Stimulated activated CD8-positive, alpha-beta memory T cell treated with anti-CD3 and anti-CD28 coated beads, Interleukin-4, amount 100 ng/mL, for 24 hours (primary cell): Measurements from ENCODE around the gene CTDSP2.

ENCODE experiments used
- DNase-seq: peaks from one replicate; pipeline ENCODE4 v3.0.0-alpha.2; 2020; ENCODE audit warnings: low read depth

The CTDSP2 gene

DNA sequence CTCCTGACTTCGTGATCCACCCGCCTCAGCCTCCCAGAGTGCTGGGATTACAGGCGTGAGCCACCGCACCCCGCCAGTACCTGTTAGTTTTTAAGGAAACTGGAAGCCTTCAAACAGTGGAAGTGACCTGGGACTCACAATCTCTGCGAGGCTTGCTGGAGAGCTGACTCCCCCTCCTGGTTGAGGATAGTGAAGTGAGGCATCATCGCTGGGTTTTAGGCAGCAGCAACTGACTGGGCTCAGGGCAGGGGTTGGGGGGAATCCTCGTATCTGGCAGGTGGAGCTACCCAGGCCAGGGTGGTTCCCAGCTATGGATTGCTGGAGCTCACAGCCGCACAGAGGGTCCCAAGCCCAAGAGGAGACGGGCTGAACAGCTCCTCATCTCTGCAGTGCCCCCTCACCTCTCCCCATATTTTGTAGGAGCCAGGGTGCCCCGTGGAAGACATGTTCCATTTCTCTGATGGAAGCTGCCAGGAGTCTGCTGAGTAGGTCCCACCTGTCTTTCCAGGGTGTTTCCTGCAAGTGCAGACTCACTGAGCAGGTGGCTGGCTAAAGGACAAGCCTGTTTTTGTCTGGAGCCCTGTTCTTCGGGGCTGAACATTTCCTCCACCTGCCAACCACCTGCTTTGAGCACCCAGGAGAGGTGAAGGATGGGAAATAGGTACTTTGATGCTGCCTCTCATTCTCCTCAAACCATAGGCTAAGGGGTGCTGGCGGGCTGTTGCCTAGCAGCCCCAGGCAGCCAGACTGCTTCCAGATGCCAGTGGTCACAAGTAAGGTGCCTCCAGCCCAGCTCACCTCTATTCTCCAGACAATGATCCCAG is 31.1 kb downstream of the CTDSP2 start:
- DNase-seq, result no peak

DNA sequence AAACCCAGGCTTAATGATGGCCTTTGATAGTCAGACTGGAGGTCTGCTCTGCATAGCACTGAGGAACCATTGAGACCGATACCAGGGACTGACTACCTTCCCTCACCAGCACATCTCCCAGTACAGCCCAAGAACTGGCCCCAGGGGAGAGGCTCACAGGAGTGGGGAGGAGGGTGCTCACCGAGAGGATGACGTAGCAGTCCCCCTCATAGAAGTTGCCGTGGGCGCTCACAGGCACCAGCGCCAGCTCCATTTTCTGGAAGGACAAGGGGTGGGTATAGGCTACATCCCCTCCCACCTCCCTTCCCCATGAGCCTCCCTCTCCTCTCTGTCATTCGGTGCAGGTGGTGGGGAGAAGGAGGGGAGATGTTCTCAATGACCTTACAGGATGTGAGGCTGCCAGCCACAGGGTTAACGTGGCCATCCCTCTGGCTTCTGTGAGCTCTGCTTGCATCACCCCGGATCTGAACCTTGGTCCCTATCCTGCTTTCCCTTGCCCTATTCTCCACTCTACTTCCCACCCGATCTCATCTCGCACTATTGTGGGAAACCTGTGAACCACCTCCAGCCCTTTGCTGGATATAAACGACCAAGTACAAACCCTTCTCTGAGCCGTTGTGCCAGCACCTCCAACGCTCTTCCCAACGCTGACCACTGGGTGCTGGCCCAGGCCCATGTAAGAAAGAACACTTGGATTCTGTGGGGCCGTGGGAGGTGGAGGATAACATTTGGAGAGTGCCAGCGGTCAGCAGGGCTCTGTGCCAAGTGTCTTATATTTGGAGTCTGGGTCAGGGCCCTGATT is 32.4 kb downstream of the CTDSP2 start:
- DNase-seq, result no peak

DNA sequence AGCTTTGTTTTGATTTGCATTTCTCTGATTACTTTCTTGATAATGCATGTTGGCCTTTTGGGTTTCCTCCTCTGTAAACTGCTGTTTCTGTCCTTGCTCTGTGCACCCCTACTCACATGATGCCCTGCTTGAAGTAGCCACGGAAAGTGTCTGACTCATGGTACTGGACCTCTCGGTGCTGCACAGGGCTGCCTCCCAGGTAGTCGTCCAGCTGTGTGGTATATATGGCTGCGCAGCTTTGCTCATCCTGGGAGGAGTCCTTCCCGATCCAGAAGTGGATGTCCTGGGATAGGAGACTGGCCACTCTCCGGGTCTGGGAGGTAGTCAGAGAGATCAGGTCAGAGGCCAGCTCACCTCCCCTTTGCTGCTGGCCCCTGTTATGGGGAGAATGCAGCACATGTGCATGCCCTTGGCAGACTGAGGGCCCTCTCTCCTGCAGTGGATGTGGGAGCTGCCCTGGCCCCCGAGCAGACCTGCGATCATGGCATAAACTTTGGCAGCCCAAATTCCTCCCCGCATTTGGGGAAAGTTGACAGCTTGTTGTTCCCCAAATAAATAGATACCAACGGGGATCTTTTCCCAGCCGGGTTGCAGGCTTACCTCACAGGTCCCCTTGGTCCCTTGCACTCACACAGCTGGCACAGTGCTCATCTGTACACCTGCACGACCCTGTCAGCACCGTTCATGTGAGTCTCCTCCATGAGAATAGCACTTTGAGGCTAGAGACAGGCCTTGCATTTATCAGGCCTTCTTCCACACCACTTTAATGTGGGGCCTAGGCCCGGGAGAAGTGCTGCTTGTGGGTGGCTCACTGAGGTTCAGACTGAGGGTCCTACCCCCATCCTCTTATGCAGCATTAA is 33.2 kb downstream of the CTDSP2 start:
- DNase-seq, result no peak

DNA sequence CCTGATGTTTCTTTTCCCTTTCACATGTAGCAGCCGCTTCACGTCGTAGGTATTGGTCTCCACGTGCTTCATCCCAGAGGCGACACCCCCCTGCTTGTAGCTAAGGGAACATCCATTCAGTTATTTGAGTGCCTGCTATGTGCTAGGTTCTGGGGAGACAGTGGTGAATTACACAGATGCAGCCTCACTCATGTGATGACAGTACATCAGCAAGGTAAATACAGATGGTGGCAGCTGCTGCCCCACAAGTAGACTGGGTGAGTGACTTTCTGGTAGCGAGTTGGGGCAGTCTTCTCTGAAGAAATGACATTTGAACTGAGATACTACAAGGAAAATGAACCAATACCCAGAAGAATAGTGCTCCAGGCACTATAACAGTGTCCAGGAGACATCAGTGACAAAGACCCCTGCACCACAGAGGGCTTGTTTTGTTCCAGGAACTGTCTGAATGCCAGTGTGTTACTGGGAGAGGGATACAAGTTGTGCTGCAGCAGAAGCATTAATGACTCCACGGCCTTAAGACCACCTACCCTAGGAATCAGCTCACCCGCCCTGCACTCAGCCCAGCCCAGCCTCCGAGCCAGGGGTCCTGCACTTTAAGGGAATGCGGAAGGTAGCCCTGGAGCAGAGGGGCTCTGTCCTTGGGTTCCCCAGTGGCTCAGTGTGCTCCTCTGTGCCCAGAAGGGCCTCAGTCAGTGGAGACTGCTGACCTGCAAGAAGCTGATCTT is 35.3 kb downstream of the CTDSP2 start:
- DNase-seq, result no peak

DNA sequence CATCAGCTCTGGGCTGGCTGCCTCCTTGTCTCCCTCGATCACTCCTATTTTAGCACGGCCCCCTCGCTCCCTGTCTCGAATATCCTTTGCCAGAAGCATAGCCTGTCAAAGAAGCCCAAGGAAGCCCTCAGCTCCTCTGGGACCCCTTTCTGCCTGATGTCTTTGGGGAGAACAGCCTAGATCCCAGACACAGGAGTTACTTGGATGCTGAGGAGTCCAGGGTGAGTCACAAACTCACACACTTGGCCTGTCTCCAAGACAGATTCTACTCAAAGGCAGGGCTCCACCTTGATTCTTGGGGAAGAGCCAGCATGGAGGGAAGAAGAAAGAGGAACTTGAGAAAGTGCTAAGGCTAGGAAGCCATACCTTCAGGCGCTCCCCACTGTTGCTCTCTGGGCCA is 36.1 kb downstream of the CTDSP2 start:
- DNase-seq, result no peak

DNA sequence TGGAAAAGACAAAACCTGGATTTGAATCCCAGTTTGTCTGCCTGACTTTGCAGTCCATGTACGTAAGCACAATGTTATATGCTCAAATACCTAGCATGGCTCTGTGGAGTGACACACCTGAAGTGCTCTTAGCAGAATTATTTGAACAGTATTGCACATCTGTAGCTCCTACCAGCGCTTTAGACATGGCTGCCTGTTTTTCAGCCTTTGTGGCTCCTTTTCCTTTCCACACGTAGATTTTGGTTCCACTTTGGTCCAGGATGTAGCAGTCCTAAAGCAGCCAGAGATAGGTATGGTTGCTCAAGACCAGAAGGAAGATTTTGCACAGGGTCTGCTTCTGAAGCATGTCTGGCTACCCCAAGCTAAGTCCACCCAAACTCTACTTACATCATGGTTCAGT is 37.1 kb downstream of the CTDSP2 start:
- no peak for DNase-seq

DNA sequence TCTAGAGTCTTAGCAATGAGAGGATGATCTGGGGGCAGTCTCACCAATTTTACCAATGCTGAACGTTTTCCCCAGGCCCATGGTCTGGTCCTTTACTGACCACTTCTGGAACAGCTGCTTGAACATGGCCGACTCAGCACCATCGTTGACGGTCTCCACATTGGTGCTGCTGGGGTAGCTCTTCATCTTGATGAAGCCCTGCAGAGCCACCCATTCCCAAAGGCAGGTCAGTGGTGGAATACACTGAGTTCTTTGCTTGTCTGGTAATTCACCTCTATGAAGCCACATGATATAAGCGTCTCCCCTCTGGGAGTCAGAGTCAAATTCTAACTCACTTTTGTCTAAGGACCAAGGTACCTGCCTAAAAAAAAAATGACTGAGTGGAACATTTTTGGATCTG is 38.2 kb downstream of the CTDSP2 start:
- DNase-seq, result no peak

DNA sequence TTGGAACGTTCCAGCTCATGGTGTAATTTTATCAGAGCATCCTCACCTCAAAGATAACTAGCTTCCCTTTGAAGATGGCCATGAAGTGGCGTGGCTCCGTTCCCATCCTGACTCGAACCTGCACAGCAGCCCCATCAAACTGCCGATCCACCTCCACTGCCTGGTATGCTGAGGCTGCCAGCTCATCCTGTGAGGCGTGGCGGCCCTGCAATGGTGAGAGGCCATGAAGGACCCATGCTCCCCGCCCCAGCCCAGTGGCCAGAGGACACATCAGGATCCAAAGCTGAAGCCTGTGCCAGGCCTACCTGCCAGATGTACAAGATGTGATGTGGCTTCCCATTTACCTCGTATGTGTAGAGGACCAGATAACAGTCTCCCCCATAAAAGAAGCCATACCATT is 39.2 kb downstream of the CTDSP2 start:
- no peak for DNase-seq

DNA sequence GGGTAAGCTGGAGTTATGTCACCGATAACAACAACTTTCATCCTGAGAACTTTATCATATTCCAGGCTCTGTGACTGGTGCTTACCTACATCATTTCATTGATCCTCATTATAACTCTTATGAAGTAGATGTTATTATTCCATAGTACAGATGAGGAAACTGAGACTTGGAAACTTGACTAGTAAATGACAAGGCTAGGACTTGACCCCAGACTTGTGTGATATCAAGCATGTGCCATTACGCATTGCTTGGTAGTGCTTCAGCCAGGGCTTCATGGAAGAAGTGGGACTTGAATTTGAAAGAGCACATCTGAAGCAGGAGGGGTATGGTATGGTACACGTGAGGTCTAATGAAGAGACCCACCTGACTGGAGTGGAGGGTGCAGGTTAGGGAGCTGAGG is 39.9 kb downstream of the CTDSP2 start:
- no peak for DNase-seq

DNA sequence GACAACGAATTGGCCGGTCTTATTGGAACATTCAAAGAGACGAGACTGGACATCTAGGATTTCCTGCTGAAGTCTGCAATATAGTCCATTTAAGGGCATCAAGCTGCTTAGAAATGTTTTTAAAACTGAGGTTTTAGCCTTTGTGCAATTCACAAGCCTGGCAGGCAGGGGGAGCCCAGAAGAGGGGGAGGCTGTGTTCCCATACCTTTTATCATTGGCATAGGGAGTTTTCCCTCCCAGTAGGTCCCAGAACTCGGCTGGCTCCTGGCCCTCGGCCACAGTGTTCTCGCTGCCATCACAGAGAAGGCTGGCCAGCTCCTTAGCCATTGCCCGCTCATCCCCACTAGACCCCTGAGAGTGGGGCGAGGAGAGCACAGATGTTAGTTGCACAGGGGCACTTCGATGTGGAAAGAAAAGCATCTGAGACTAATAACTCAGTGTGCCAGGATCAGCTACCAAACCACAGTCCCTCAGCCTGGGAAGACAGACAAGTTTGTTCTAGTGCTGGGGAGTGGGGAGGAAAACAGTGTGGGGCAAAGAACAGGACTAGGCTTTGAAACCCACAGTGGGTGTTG is 43.1 kb downstream of the CTDSP2 start:
- no peak for DNase-seq

DNA sequence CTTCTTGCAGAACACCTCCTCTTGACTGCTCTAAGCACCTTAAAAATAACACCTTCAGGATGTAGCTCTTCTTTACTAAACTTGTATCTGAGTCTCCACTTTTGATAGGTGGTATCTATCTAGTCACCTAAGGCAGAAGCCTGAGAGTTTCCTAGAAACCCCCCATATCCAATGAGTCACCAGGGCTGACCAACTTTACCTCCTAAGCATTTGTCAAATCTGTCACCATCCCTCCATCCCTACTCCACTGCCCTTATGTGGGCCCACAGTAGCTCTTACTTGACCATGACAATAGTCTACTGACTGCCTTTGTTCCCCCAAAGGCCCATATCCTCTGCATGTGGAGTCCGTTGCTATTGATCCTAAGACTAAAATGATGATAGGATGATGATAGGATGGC is 43.9 kb downstream of the CTDSP2 start:
- no peak for DNase-seq

DNA sequence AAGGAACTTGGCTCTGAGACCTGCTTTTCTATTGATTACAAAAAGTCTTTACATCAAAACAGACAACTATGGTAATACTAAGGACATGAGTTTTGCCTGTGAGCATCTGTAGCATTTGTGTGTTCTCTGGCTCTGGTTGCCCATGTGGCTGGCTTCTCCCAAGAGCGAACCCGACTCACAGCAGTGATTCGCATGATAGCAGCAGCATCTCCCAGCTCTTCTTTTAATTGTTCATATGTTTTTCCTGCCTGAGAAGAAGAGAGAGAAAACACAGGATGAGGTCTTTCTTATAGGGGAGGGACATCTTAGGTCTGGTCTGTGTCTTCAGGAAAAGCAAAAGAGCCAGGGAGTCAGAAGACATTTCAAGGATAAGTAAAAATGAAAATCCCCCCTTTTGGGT is 45.6 kb downstream of the CTDSP2 start:
- DNase-seq, result no peak

DNA sequence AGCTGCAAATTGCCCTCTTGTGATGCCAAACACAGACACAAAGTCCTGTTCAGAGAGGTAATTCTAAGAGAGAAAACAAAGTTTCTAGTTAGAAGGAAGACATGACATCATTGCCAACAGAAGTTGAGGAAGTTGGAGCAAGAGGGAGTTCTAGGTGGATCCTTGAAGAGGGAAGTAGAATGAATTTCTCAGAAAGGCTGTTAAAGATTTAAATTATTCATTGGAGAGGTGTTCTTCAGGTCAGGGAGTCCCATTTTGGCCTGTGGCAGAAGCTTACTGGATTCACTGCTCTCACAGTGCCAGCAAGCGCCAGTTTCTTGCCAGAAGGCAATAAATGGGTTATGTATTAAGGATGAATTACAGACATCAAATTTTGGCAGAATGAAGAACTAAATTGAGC is 48.6 kb downstream of the CTDSP2 start:
- no peak for DNase-seq

DNA sequence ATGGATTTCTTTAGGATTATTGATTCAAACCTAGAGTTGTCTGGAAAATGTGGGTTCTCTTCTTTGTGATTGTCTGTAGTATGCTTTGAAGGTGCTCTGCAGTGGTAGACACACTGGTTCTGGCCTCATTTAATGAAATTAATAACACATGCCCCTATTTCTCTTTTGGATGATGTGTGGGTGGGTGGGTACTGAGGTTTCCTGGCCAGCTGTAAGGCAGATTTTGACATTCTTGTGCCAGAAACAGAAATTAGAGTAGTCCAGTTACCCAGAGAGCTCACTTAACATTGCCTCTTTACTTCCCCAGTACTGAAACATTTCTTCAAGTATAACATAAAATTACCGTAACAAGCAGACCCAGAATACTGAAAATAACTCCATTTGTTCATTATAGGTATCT is 49.5 kb downstream of the CTDSP2 start:
- DNase-seq, result no peak

DNA sequence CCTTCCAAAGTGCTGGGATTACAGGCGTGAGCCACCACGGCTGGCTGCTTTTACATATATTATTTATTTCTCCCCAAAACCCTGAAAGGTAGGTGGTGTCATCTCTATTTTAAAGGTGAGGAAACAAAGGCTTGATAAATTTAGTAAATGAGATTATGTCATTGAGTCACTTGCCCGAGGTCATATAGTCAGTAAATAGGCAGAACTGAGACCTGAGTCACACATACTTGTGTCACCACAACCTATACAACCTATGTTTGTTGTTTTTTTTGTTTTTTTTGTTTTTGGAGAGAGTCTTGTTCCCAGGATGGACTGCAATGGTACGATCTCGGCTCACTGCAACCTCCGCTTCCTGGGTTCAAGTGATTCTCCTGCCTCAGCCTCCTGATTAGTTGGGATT is 51.2 kb downstream of the CTDSP2 start:
- no peak for DNase-seq

DNA sequence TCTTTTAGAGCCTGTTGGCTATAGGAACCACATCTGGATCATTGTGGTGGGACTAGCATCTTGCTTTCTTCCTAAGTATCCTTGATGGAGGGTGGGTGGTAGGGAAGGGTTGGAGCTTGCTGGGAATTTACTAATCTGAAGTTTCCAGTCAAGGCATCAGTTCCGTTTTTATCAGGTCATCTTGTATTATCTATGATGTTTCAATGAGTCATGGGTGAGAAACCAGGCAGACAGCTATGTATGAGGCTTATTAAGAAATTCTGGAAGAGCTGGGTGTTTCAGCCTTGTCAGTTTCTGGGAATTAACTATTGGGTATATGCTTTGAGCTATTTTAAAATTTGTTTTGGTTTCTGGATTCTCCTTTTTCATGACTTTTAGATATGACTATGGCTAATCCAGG is 52.6 kb downstream of the CTDSP2 start:
- DNase-seq, result no peak

DNA sequence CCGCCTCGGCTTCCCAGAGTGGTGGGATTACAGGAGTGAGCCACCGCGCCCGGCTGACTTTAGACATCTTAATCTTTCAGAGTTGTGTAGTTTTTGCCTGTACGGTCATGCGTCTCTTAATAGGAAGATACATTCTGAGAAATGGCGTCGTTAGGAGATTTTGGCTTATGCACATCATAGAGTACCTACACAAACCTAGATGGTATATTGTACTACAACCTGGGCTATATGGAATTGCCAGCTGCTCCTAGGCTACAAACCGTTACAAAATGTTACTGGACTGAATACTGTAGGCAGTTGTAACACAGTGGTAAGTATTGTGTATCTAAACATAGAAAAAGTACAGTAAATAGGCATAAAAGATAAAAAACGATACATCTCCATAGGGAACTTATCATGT is 62.7 kb downstream of the CTDSP2 start:
- no peak for DNase-seq

DNA sequence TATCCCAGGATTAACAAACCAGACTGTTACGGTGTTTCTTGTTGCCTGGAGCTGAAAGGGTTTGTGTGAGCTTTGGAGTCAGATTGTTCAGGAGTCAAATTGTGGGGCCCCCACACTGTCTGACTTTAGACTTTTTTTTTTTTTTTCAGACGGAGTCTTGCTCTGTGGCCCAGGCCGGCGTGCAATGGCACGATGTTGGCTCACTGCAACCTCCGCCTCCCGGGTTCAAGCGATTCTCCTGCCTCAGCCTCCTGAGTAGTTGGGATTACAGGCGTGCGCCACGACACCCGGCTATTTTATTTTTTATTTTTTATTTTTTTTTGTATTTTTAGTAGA is 63.1 kb downstream of the CTDSP2 start:
- no peak for DNase-seq

DNA sequence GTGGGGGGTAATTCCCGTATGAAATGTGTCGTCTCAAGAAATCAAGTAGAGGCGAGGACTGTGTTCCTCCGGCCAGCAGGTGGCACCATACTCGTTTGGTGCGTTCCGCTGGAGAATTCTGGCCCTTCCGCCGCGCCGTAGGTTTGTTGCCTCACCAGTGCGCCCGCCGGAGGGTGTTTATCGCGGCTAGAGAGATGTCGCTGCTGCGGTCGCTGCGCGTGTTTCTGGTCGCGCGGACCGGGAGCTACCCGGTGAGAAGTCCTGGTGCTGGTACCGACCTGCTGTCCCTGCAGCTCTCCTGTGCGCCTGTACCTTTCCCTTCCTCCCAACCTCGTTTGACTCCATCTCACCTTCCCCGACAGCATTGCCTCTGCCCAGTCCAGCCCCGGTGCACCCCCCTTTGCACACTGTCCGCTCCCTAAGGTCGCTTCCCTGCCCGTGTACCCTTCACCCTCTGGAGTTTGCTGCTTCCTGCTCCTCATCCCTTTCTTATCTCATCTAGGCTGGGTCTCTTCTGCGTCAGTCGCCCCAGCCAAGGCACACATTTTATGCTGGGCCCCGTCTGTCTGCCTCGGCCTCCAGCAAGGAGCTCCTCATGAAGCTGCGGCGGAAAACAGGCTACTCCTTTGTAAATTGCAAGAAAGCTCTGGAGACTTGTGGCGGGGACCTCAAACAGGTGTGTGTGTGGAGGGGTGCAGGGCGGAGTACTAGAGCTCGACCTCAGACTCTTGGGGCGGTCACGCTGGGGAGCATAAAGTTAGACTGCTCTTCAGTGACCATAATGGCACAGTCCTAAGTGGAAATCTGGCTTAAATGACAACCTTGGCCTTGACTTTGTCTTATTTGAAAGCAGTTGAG is 63.7 kb downstream of the CTDSP2 start, which contains the start of gene TSFM:
TSFM (plus strand) TSS at position 180 of the 858 bp plus-strand sequence; CDS start at position 195, 15 bp downstream.
- DNase-seq, result peak; percentile 96

DNA sequence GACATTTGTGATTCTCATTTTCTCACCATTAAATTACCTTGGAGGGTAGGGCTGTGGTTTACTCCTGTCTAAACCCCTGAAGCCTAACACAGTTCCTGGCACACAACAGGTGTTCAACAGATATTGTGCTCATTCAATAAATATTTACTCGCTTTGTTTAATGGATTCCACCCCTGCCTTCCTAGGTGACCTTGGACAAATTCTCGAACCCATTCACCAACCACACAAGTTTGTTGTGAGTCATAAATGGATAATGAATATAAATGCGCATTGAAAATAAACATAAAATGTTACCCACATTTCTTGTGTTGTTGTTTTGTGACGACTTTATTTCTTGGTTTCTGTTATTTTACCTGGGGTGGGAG is 64.3 kb downstream of the CTDSP2 start:
- DNase-seq, result no peak

DNA sequence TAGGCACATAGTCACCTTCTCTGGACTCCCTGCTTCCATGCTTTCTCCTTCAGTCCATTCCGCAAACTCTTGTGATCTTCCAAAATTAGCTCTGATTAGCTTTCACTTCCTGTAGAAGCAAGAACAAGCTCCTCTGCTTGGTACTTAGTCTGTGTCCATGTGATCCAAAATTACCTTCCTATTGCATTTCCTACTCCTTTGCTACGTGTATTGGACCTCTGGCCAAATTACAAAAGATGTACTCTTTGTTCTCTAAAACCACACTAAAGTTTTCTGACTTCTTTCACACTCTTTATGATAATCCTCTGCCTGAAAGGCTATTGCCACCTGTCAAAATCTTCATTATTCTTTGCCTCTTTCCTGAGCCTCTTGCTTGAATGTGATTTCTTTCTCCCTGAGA is 64.7 kb downstream of the CTDSP2 start:
- no peak for DNase-seq
